NCI-H82 treated with DMSO at 0.1 percent for 48 hours (cell line): Measurements from ENCODE around the gene KPNB1.

Experiments used
- DNase-seq: peaks from one replicate; lab custom pipeline; 2025; ENCODE audit not compliant: unreplicated experiment; lab: John Stamatoyannopoulos, UW

KPNB1 gene

DNA sequence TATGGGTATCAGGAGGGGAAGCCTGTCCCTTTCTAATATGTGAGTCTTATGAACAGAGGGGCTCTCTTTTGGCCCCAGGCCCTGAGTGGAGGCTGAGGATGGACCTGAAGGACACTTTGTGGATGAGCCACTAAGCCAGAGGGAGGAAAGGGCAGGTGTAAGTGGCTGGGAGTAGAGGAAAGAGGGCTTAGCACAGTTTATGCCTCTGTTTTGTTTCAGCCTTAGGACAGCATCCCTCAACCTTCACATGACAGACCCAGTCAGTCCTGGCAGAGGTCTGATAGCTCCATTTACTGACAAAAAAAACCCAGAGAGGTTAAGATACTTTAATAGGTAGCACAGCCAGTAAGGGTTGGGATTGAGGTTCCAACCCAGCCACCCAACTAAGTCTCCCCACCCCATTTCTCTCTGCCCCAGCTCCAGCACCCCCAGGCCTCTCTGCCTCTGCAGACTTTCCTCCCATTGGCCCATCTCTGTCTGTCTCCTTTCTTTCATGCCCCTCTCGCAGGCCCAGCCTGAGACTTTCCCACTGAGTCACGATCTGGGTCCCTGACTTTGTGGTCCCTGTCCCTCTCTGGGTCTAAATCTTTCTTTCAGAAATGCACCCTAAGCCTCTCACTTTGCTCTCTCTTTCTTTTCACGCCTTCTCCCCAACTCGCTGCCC is 78.6 kb downstream of the KPNB1 start:
- DNase-seq = no peak

GRCh38 chr17:47729476-47729875 is 79.8 kb downstream of the KPNB1 start:
- DNase-seq = no peak

DNA sequence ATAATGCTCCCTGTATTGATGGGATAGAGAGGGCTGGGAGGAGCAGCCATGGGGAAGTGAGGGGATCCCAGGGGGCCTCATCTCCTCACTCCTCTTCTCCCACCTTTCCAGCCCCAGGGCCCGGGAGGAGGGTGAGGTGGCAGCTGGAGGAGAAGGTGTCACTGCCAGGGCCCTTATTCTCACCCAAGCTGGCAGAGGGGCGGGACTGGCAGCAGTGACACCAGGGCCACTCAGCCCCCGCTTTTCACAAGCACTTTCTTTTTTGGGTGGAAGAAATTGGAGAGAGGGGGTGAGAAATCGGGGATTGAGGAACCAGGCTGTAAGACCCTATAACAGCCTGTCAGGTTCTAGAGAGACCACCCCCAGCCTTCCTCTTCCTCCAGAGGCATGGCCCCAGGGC is 81.0 kb downstream of the KPNB1 start:
- DNase-seq = no peak

GRCh38 chr17:47731396-47731795 is 81.7 kb downstream of the KPNB1 start:
- no peak for DNase-seq

GRCh38 chr17:47732399-47733046 is 82.8 kb downstream of the KPNB1 start:
- DNase-seq = no peak

DNA sequence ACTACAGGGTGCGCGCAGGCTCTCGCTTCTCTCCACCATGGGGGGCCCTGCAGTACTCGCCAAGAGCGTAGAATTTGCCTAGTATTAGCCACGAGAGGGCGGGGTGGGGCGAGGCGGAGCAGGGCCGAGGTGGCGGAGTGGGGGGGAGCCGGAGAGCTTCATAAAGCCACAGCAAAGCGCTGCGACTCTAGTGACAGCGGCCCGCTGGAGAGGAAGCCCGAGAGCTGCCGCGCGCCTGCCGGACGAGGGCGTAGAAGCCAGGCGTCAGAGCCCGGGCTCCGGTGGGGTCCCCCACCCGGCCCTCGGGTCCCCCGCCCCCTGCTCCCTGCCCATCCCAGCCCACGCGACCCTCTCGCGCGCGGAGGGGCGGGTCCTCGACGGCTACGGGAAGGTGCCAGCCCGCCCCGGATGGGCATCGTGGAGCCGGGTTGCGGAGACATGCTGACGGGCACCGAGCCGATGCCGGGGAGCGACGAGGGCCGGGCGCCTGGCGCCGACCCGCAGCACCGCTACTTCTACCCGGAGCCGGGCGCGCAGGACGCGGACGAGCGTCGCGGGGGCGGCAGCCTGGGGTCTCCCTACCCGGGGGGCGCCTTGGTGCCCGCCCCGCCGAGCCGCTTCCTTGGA is 83.4 kb downstream of the KPNB1 start, which contains the start of gene TBX21:
Gene TBX21 (plus strand): TSS at position 190 of the 627 bp plus-strand sequence. CDS start 219 bp downstream, at position 409.
- DNase-seq = peak; percentile 78

GRCh38 chr17:47733674-47734410 is 84.1 kb downstream of the KPNB1 start:
- DNase-seq = no peak

GRCh38 chr17:47735139-47735464 is 85.4 kb downstream of the KPNB1 start:
- no peak for DNase-seq
